Peyer's patch (tissue), 4 donors: Measurements from ENCODE around the gene IFNB1.

Experiments
- CTCF ChIP-seq, 6 experiments: fragments of 450-650 bp in 4 of 6; fragments of 200-600 bp in 2 of 6; sonication (generic) in 1 of 6; IDR thresholded peaks; one replicate each; pipeline ENCODE4 v1.5.1; 2017 to 2019; ENCODE audit warnings: antibody characterized with exemption in 6 of 6, mild to moderate bottlenecking in 3 of 6, moderate library complexity in 1 of 6
- POLR2A ChIP-seq, 2 donors: fragments of 450-650 bp; IDR thresholded peaks; one replicate each; pipeline ENCODE4 v1.5.1; 2017; ENCODE audit warnings: antibody characterized with exemption in 2 of 2, mild to moderate bottlenecking in 2 of 2, moderate library complexity in 2 of 2

- TF ChIP-seq CTCF (IDR thresholded peaks at IDR 0.05) (no peak), POLR2A (IDR thresholded peaks at IDR 0.05) (no peak)
Measured at GRCh38 chr9:21119093-21119770, 41.5 kb upstream of the IFNB1 start.
